Ascending aorta (tissue), 2 donors: ENCODE results near the gene BRD9. TPM values are rescaled to one million over a fixed set of nuclear protein-coding genes. Genes with fewer than 3 reads are reported as not detected.

ENCODE experiments used
- DNase-seq, 2 donors: peaks; one replicate each; pipeline ENCODE4 v3.0.0-alpha.2; 2019; ENCODE audit warnings: low spot score in 2 of 2
- H3K27ac ChIP-seq, 2 donors: fragments of 200-600 bp; sonication (generic); one replicate each; pipeline ENCODE4 v1.5.1; 2016 to 2017; ENCODE audit warnings: mild to moderate bottlenecking in 1 of 2
- H3K27me3 ChIP-seq: fragments of 200-600 bp; sonication (generic); one replicate; pipeline ENCODE4 v1.5.1; 2017
- H3K36me3 ChIP-seq, 2 donors: fragments of 200-600 bp; sonication (generic); one replicate each; pipeline ENCODE4 v1.5.1; 2016
- H3K4me1 ChIP-seq, 2 donors: fragments of 200-600 bp; sonication (generic); one replicate each; pipeline ENCODE4 v1.5.1; 2016 to 2017; ENCODE audit warnings: mild to moderate bottlenecking in 1 of 2
- H3K4me3 ChIP-seq, 2 donors: fragments of 200-600 bp; sonication (generic); one replicate each; pipeline ENCODE4 v1.5.1; 2016 to 2017; ENCODE audit warnings: mild to moderate bottlenecking in 1 of 2
- H3K9me3 ChIP-seq, 2 donors: fragments of 200-600 bp; sonication (generic); one replicate each; pipeline ENCODE4 v1.5.1; 2016
- CTCF ChIP-seq, 3 experiments: fragments of 200-600 bp in 2 of 3; fragments of 450-650 bp in 1 of 3; sonication (generic) in 2 of 3; IDR thresholded peaks; one replicate each; pipeline ENCODE4 v1.5.1; 2016 to 2019; ENCODE audit warnings: antibody characterized with exemption in 3 of 3, mild to moderate bottlenecking in 1 of 3, moderate library complexity in 1 of 3
- intact Hi-C: fragments of 100-400 bp; cut with DNase I; formaldehyde crosslinking; loops from one replicate; pipeline ENCODE4 v1.15.1; 2023
- total RNA-seq: library from RNA; depleted of rRNA; stranded (reverse); fragments of >200 nt; gene quantifications from one replicate; pipeline ENCODE4 v1.1.0, GENCODE V29; 2016

Gene BRD9
- total RNA-seq, 1 donor from 2014 or later: 13.6 TPM

GRCh38 chr5:878125-878524, 14.5 kb downstream of the BRD9 start:
- H3K36me3 ChIP-seq: peaks cover 57 to 76% of the 10 kb centered on the region in 2 donors
- no peak overlapping the region for H3K4me3 ChIP-seq
- H3K27me3 ChIP-seq: no peaks in the 10 kb centered on the region
- intact Hi-C loops: no loop called here
- no peak for DNase-seq
- TF ChIP-seq CTCF (IDR thresholded peaks at IDR 0.05): no peak
- no peaks in the 10 kb centered on the region for H3K4me1 ChIP-seq
- H3K9me3 ChIP-seq: no peaks in the 10 kb centered on the region
- no peak overlapping the region for H3K27ac ChIP-seq

GRCh38 chr5:876398-877365, 15.9 kb downstream of the BRD9 start:
- Histone ChIP-seq H3K4me3 (no peak overlapping the region), H3K4me1 (no peaks in the 10 kb centered on the region), H3K9me3 (no peaks in the 10 kb centered on the region), H3K27ac (no peak overlapping the region), H3K36me3 (peaks cover 67 to 72% of the 10 kb centered on the region in 2 donors), H3K27me3 (no peaks in the 10 kb centered on the region)
- TF ChIP-seq CTCF (IDR thresholded peaks at IDR 0.05): no peak
- intact Hi-C loops: no loop called here
- no peak for DNase-seq

GRCh38 chr5:875931-876330, 16.7 kb downstream of the BRD9 start:
- H3K36me3 ChIP-seq: peaks cover 67 to 72% of the 10 kb centered on the region in 2 donors
- DNase-seq: no peak
- no peak overlapping the region for H3K4me3 ChIP-seq
- H3K9me3 ChIP-seq: no peaks in the 10 kb centered on the region
- no peaks in the 10 kb centered on the region for H3K27me3 ChIP-seq
- TF ChIP-seq CTCF (IDR thresholded peaks at IDR 0.05): no peak
- intact Hi-C loops: no loop called here
- H3K4me1 ChIP-seq: no peaks in the 10 kb centered on the region
- H3K27ac ChIP-seq: no peak overlapping the region

- DNase-seq: no peak
- TF ChIP-seq CTCF (IDR thresholded peaks at IDR 0.05): no peak
- Histone ChIP-seq H3K27ac (no peak overlapping the region), H3K4me1 (no peaks in the 10 kb centered on the region), H3K36me3 (peaks cover 90 to 93% of the 10 kb centered on the region in 2 donors), H3K9me3 (no peaks in the 10 kb centered on the region), H3K27me3 (no peaks in the 10 kb centered on the region), H3K4me3 (no peak overlapping the region)
- intact Hi-C loops: no loop called here
Measured at GRCh38 chr5:873328-873727, 19.3 kb downstream of the BRD9 start.

- no peak overlapping the region for H3K4me3 ChIP-seq
- no peaks in the 10 kb centered on the region for H3K9me3 ChIP-seq
- TF ChIP-seq CTCF (IDR thresholded peaks at IDR 0.05): no peak
- H3K36me3 ChIP-seq: peaks cover 91 to 93% of the 10 kb centered on the region in 2 donors
- no peak overlapping the region for H3K27ac ChIP-seq
- intact Hi-C loops: no loop called here
- H3K4me1 ChIP-seq: no peaks in the 10 kb centered on the region
- no peak for DNase-seq
- no peaks in the 10 kb centered on the region for H3K27me3 ChIP-seq
Measured at GRCh38 chr5:872301-872700, 20.3 kb downstream of the BRD9 start.
